Stimulated activated CD4-positive, alpha-beta T cell treated with anti-CD3 and anti-CD28 coated beads, Interleukin-1b, Interleukin-23, amount 100 ng/mL, for 1 hour (primary cell): ENCODE results near the gene TMEM223.
"Not testable (repeated sequence)": the region's sequence is repeated elsewhere in the genome, so short reads cannot be mapped to it uniquely, and the experiment has no call there.

Experiments
- DNase-seq, 2 donors: peaks; one replicate each; pipeline ENCODE4 v3.0.0-alpha.2; 2020; ENCODE audit warnings: low read depth in 2 of 2

Gene TMEM223

GRCh38 chr11:62752994-62753735 lies 38.6 kb downstream of the TMEM223 start:
- no peak for DNase-seq

- DNase-seq = no peak
Observed at GRCh38 chr11:62752177-62752785, 39.5 kb downstream of the TMEM223 start.

DNA sequence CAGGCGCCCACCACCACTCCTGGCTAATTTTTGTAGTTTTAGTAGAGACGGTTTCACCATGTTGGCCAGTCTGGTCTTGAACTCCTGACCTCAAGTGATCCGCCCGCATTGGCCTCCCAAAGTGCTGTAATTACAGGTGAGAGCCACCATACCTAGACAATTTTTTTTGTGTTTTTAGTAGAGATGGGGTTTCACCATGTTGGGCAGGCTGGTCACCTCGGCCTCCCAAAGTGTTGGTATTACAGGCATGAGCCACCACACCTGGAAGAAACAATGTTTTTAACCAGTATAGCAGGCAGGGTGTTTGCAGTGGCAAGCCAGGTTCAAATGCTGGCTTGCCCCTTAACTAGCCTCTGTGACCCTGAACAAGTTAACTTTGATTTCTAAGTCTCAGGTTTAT lies 41.9 kb downstream of the TMEM223 start:
- DNase-seq = not testable (repeated sequence)

DNA sequence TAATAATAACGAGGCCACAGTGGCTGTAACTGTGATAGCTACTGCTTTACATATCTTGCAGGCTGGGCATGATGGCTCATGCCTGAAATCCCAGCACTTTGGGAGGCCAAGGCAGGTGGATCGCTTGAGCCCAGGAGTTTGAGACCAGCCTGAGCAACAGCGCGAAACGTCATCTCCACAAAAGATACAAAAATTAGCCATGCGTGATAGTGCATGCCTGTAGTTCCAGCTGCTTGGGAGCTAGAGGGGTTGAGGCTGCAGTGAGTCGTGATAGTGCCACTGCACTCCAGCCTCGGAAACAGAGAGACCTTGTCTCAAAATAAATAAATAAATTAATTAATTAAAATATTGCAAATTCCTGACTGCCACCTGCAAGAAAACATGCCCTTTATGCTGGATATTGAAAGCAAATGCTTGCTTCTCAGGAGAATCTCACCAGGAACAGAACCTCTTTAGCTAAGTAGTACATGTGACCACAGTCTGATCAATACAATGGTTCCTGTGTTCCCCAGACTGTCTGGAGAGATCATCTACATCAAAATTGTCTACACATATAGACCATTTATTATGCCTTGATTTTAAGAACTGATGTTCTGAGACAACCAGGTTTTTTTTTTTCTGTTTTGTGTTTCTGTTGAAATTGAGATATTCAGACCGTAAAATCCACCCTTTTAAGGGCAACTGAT lies 44.2 kb downstream of the TMEM223 start:
- DNase-seq = no peak
